PFSK-1 (cell line): Measurements from ENCODE around the gene UTP11.

Experiments used
- FOXP2 ChIP-seq: optimal IDR thresholded peaks from 2 replicates; pipeline ENCODE3; 2011; ENCODE audit warnings: borderline replicate concordance, control low read depth, inconsistent platforms; ENCODE audit not compliant: insufficient read depth; ENCODE audit errors: extremely low read length, extremely low read depth
- POLR2AphosphoS5 ChIP-seq: IDR thresholded peaks from 2 replicates; pipeline ENCODE4 v1.6.1; 2012; ENCODE audit warnings: low read depth, mild to moderate bottlenecking, control low read depth, low read length, moderate library complexity
- REST ChIP-seq, 2 experiments: IDR thresholded peaks; 2 replicates each; pipeline versions ENCODE4 v1.6.1 to v1.8.0; 2011 to 2012; ENCODE audit warnings: low read depth in 2 of 2, low read length in 2 of 2, control low read depth in 1 of 2, inconsistent platforms in 1 of 2, mild to moderate bottlenecking in 1 of 2, moderate library complexity in 1 of 2; ENCODE audit not compliant: insufficient read depth in 1 of 2
- SIN3A ChIP-seq: IDR thresholded peaks from 2 replicates; pipeline ENCODE4 v1.6.1; 2012; ENCODE audit warnings: mild to moderate bottlenecking, low read length, moderate library complexity, borderline replicate concordance; ENCODE audit not compliant: insufficient read depth
- TAF1 ChIP-seq: IDR thresholded peaks from 2 replicates; pipeline ENCODE4 v1.6.1; 2012; ENCODE audit warnings: low read length, control low read depth, borderline replicate concordance; ENCODE audit not compliant: insufficient read depth

Gene UTP11

GRCh38 chr1:38060498-38060897 lies 48.0 kb downstream of the UTP11 start:
- no peak for TF ChIP-seq FOXP2
- no peak for TF ChIP-seq TAF1
- no peak for TF ChIP-seq SIN3A
- TF ChIP-seq POLR2AphosphoS5 = no peak
- no peak for TF ChIP-seq REST (IDR thresholded peaks at IDR 0.05; ENCODE audit: insufficient read depth in 1 of 2, low read depth in 2 of 2, low read length in 2 of 2)

GRCh38 chr1:38061290-38061689 lies 48.8 kb downstream of the UTP11 start:
- TF ChIP-seq POLR2AphosphoS5 (no peak), SIN3A (no peak), REST (IDR thresholded peaks at IDR 0.05; ENCODE audit: insufficient read depth in 1 of 2, low read depth in 2 of 2, low read length in 2 of 2) (no peak), TAF1 (no peak), FOXP2 (no peak)

- no peak for TF ChIP-seq TAF1
- no peak for TF ChIP-seq FOXP2
Measured at GRCh38 chr1:38061883-38062328, 49.4 kb downstream of the UTP11 start.

GRCh38 chr1:38062361-38063288 lies 50.1 kb downstream of the UTP11 start:
- TF ChIP-seq FOXP2 (no peak), TAF1 (no peak), SIN3A (no peak), POLR2AphosphoS5 (no peak)

GRCh38 chr1:38063616-38064015 lies 51.1 kb downstream of the UTP11 start:
- TF ChIP-seq POLR2AphosphoS5 = no peak
- no peak for TF ChIP-seq TAF1
- no peak for TF ChIP-seq REST (IDR thresholded peaks at IDR 0.05; ENCODE audit: insufficient read depth in 1 of 2, low read depth in 2 of 2, low read length in 2 of 2)
- no peak for TF ChIP-seq SIN3A

- TF ChIP-seq FOXP2 (no peak), TAF1 (no peak), REST (IDR thresholded peaks at IDR 0.05; ENCODE audit: insufficient read depth in 1 of 2, low read depth in 2 of 2, low read length in 2 of 2) (no peak), SIN3A (no peak), POLR2AphosphoS5 (no peak)
Measured at GRCh38 chr1:38064197-38064903, 51.8 kb downstream of the UTP11 start.
